ENCODE results near the gene MAJIN. TPM values are rescaled to one million over a fixed set of nuclear protein-coding genes. Genes with fewer than 3 reads are reported as not detected.

MAJIN gene
- polyA plus RNA-seq, 1 of the 3 experiments (the other 2 are of a cell fraction), result not detected

DNA sequence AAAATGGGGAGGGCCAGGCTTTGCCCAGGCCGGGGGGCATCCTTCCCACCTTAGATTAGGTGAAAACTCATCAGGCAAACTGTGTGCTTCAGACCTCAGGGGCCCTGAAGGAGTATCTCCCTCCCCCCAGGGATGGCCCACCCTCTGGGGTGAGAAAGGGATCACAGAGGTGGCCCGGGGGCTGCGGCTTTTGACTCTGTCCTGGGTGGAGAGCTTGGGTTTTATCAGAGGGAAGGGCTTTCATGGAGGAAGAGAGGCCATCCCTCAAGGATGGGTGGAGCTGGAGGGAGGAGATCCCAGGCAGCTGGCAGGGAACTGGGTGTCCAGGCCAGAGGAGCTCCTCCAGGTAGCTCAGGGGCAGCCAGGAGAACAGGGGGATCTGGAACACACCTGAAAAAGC, 50.5 kb downstream of the MAJIN start:
- 53% methylated on average over 3 of the region's 3 CpGs for WGBS (ENCODE audit: low lambda C conversion rate)
- POLR2A ChIA-PET, result no interaction called here

DNA sequence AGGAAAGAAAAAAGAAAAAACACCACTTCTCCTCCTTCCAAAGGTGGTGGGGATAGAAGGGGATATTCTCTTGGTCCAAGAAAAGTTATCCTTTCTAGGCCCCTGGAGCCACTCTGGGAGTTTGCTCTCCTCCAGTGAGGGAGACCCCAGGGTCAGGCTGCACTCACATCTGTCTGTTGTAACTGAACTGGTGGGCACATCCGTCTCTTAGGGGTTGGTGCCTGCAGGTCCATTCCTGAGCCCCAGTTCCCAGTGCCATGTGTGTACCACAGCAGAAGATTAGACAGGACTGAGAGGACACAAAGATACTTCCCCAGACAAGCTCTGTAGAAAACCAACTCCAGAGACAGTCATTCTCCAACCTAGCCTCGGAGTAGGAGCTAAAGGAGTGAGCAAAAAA, 51.8 kb downstream of the MAJIN start:
- DNase-seq, result no peak
- Histone ChIP-seq H3K27me3 (ENCODE audit: insufficient read depth) (no peaks in the 10 kb centered on the region), H3K4me2 (no peak overlapping the region), H3K9me3 (no peaks in the 10 kb centered on the region), H4K20me1 (ENCODE audit: insufficient read depth) (no peaks in the 10 kb centered on the region), H3K9me2 (no peaks in the 10 kb centered on the region), H3K4me3 (ENCODE audit: low read depth in 2 of 2, low read length in 1 of 2) (no peak overlapping the region), H3K27ac (ENCODE audit: low read depth in 2 of 2, low read length in 1 of 2) (no peak overlapping the region), H3K36me3 (replicated peaks in 1 of 2; ENCODE audit: control insufficient read depth in 1 of 2, insufficient read depth in 2 of 2, low read length in 1 of 2) (no peaks in the 10 kb centered on the region), H2AFZ (ENCODE audit: low read depth) (no peak overlapping the region), H3K9ac (no peak overlapping the region), H3K79me2 (ENCODE audit: insufficient read depth) (peaks cover 22% of the 10 kb centered on the region; the same call in 1 of the 2 replicates), H3F3A (replicated peaks; ENCODE audit: insufficient read depth) (no peaks in the 10 kb centered on the region), H3K4me1 (ENCODE audit: control insufficient read depth in 1 of 2, insufficient read depth in 2 of 2, low read depth in 1 of 2, low read length in 1 of 2) (peaks cover 15 to 17% of the 10 kb centered on the region in 2 experiments; a peak in 3 of 4 replicates)
- ChIA-PET POLR2A (no interaction called here), CTCF (interaction anchor here (1.2 to 2.2 kb wide), 2 partner anchors 26 to 32 kb away, joined by 4 to 5 read pairs; no protein-coding TSS in a partner anchor)
- 86% methylated on average over 1 of the region's 2 CpGs for WGBS (ENCODE audit: low lambda C conversion rate)
- TF ChIP-seq ELF1 (IDR thresholded peaks at IDR 0.05), result no peak
- TF ChIP-seq, protein P1, sequence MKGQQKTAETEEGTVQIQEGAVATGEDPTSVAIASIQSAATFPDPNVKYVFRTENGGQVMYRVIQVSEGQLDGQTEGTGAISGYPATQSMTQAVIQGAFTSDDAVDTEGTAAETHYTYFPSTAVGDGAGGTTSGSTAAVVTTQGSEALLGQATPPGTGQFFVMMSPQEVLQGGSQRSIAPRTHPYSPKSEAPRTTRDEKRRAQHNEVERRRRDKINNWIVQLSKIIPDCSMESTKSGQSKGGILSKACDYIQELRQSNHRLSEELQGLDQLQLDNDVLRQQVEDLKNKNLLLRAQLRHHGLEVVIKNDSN (IDR thresholded peaks at IDR 0.05; ENCODE audit: borderline replicate concordance, low read depth), result no peak
- no peak for TF ChIP-seq NRF1 (IDR thresholded peaks at IDR 0.05; ENCODE audit: low read depth, low read length)
- TF ChIP-seq, protein P2, sequence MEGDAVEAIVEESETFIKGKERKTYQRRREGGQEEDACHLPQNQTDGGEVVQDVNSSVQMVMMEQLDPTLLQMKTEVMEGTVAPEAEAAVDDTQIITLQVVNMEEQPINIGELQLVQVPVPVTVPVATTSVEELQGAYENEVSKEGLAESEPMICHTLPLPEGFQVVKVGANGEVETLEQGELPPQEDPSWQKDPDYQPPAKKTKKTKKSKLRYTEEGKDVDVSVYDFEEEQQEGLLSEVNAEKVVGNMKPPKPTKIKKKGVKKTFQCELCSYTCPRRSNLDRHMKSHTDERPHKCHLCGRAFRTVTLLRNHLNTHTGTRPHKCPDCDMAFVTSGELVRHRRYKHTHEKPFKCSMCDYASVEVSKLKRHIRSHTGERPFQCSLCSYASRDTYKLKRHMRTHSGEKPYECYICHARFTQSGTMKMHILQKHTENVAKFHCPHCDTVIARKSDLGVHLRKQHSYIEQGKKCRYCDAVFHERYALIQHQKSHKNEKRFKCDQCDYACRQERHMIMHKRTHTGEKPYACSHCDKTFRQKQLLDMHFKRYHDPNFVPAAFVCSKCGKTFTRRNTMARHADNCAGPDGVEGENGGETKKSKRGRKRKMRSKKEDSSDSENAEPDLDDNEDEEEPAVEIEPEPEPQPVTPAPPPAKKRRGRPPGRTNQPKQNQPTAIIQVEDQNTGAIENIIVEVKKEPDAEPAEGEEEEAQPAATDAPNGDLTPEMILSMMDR (IDR thresholded peaks at IDR 0.05), result no peak
- TF ChIP-seq TAF1 (IDR thresholded peaks at IDR 0.05; ENCODE audit: borderline replicate concordance, low read depth, low read length), result no peak
- TF ChIP-seq, protein P3, sequence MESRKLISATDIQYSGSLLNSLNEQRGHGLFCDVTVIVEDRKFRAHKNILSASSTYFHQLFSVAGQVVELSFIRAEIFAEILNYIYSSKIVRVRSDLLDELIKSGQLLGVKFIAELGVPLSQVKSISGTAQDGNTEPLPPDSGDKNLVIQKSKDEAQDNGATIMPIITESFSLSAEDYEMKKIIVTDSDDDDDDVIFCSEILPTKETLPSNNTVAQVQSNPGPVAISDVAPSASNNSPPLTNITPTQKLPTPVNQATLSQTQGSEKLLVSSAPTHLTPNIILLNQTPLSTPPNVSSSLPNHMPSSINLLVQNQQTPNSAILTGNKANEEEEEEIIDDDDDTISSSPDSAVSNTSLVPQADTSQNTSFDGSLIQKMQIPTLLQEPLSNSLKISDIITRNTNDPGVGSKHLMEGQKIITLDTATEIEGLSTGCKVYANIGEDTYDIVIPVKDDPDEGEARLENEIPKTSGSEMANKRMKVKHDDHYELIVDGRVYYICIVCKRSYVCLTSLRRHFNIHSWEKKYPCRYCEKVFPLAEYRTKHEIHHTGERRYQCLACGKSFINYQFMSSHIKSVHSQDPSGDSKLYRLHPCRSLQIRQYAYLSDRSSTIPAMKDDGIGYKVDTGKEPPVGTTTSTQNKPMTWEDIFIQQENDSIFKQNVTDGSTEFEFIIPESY (IDR thresholded peaks at IDR 0.05; ENCODE audit: borderline replicate concordance, low read depth), result no peak
- no peak for TF ChIP-seq RCOR1 (IDR thresholded peaks at IDR 0.05; ENCODE audit: low read length)
- TF ChIP-seq FOXJ3 (CRISPR knock-in tag; IDR thresholded peaks at IDR 0.05), result no peak
- no peak for TF ChIP-seq FOSL2 (IDR thresholded peaks at IDR 0.05; ENCODE audit: borderline replicate concordance, low read depth)
- TF ChIP-seq SIN3A (IDR thresholded peaks at IDR 0.05; ENCODE audit: borderline replicate concordance, low read depth, low read length), result no peak

More for the DNA sequence above, 50.5 kb downstream of the MAJIN start:
- peaks cover 6 to 22% of the 10 kb centered on the region in 2 experiments; a peak in 3 of 4 replicates for H3K4me1 ChIP-seq (ENCODE audit: control insufficient read depth in 1 of 2, insufficient read depth in 2 of 2, low read depth in 1 of 2, low read length in 1 of 2)
- no peaks in the 10 kb centered on the region for H3F3A ChIP-seq (replicated peaks; ENCODE audit: insufficient read depth)
- H3K79me2 ChIP-seq (ENCODE audit: insufficient read depth), result peaks cover 18% of the 10 kb centered on the region; the same call in 1 of the 2 replicates
- H3K27ac ChIP-seq (ENCODE audit: low read depth in 2 of 2, low read length in 1 of 2), result no peak overlapping the region
- no peak overlapping the region for H3K9ac ChIP-seq
- CTCF ChIA-PET, result interaction anchor here (0.6 to 2.2 kb wide), 2 partner anchors 28 to 29 kb away, joined by 5 read pairs; no protein-coding TSS in a partner anchor
- no peak overlapping the region for H3K4me2 ChIP-seq
- no peak overlapping the region for H2AFZ ChIP-seq (ENCODE audit: low read depth)
- no peaks in the 10 kb centered on the region for H3K27me3 ChIP-seq (ENCODE audit: insufficient read depth)
- H3K9me2 ChIP-seq, result no peaks in the 10 kb centered on the region
- H3K36me3 ChIP-seq (replicated peaks in 1 of 2; ENCODE audit: control insufficient read depth in 1 of 2, insufficient read depth in 2 of 2, low read length in 1 of 2), result no peaks in the 10 kb centered on the region
- H3K9me3 ChIP-seq, result no peaks in the 10 kb centered on the region
- H4K20me1 ChIP-seq (ENCODE audit: insufficient read depth), result no peaks in the 10 kb centered on the region
- DNase-seq, result no peak
- TF ChIP-seq, protein P4, sequence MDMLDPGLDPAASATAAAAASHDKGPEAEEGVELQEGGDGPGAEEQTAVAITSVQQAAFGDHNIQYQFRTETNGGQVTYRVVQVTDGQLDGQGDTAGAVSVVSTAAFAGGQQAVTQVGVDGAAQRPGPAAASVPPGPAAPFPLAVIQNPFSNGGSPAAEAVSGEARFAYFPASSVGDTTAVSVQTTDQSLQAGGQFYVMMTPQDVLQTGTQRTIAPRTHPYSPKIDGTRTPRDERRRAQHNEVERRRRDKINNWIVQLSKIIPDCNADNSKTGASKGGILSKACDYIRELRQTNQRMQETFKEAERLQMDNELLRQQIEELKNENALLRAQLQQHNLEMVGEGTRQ (IDR thresholded peaks at IDR 0.05; ENCODE audit: borderline replicate concordance, low read depth, low read length), result no peak
- TF ChIP-seq RCOR1 (IDR thresholded peaks at IDR 0.05; ENCODE audit: low read length) (no peak), RFX5 (IDR thresholded peaks at IDR 0.05; ENCODE audit: low read length) (no peak), FOXM1 (IDR thresholded peaks at IDR 0.05; ENCODE audit: low read depth) (no peak), TEAD4 (IDR thresholded peaks at IDR 0.05; ENCODE audit: borderline replicate concordance, insufficient read depth) (no peak), FOXJ3 (CRISPR knock-in tag; IDR thresholded peaks at IDR 0.05) (no peak), RXRA (IDR thresholded peaks at IDR 0.05; ENCODE audit: borderline replicate concordance, low read depth) (no peak)
- TF ChIP-seq, protein P1 (IDR thresholded peaks at IDR 0.05; ENCODE audit: borderline replicate concordance, low read depth), result no peak
- TF ChIP-seq, protein P3 (IDR thresholded peaks at IDR 0.05; ENCODE audit: borderline replicate concordance, low read depth), result no peak
- TF ChIP-seq, protein P5, sequence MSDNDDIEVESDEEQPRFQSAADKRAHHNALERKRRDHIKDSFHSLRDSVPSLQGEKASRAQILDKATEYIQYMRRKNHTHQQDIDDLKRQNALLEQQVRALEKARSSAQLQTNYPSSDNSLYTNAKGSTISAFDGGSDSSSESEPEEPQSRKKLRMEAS (IDR thresholded peaks at IDR 0.05; ENCODE audit: low read depth), result no peak
- no peak overlapping the region for H3K4me3 ChIP-seq (ENCODE audit: low read depth in 2 of 2, low read length in 1 of 2)

Data from SK-N-SH (cell line).